NCI-H82 treated with DMSO at 0.1 percent for 48 hours (cell line): ENCODE data around the gene TEX36.
"Not testable (repeated sequence)": the region's sequence is repeated elsewhere in the genome, so short reads cannot be mapped to it uniquely, and the experiment has no call there.

Experiments used
- DNase-seq: peaks from one replicate; lab custom pipeline; 2025; ENCODE audit not compliant: unreplicated experiment; lab: John Stamatoyannopoulos, UW

The TEX36 gene

DNA sequence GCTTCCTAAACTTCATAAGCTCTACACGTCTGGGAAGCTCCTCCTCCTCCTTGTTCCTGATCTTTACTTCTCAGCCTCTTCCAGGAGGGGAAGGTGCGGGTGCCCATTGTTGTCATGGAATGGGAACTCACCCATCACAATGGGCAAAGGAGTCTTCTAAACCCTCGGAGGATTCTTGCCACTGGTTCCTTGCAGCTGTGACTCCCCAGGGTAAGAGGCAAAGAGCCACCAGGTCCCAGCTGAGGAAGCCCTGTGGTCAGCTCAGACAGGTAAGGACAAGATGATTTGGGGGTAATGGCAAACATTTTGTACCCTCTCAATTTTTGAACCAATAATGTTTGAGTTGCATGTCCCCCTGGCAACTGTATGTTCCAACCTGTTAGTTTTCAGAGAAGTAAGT, at the start of gene TEX36:
Gene TEX36 (minus strand): TSS at position 101 of the 400 bp plus-strand sequence. CDS start 174 bp downstream, outside the sequence.
- no peak for DNase-seq

GRCh38 chr10:125727436-125727835, 44.5 kb upstream of the TEX36 start:
- DNase-seq = no peak

GRCh38 chr10:125726914-125727313, 44.0 kb upstream of the TEX36 start:
- no peak for DNase-seq

- DNase-seq = no peak
Measured at GRCh38 chr10:125722811-125723210, 39.8 kb upstream of the TEX36 start.

- DNase-seq = no peak
Measured at GRCh38 chr10:125721035-125721434, 38.1 kb upstream of the TEX36 start.

GRCh38 chr10:125720002-125720382, 37.0 kb upstream of the TEX36 start:
- DNase-seq = no peak

GRCh38 chr10:125719173-125720001, 36.4 kb upstream of the TEX36 start, which contains the start of gene EDRF1:
Gene EDRF1 (plus strand): TSS chr10:125719709. CDS start chr10:125719808, 99 bp downstream.
- DNase-seq = peak; percentile 96

- not testable (repeated sequence) for DNase-seq
Measured at GRCh38 chr10:125714728-125715127, 31.8 kb upstream of the TEX36 start.

DNA sequence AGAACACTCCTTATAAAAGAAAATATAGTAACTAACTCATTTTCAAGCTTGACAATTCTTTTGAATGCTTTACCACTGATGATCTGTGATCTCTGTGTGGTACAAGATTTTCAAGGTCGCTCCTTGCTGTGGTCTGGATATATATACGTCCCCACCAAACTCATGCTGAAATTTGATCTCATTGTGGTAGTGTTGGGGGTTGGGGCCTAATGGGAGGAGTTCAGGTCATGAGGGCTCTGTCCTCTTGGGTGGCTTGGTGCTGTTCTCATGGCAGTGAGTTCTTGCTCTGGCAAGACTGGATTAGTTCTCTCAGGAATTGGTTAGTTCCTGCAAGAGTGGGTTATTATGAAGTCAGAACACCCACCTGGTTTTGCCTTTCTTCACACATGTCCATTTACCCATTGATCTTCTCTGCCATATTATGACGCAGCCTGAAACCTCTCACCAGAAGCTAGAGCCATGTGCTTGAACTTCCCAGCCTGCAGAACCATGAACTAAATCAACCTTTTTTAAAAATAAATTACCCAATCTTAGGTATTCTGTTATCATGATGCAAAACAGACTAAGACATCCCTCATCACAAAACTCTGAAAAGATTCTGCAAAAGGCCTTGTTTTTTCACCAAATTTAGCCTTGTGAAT, 28.3 kb upstream of the TEX36 start:
- no peak for DNase-seq

DNA sequence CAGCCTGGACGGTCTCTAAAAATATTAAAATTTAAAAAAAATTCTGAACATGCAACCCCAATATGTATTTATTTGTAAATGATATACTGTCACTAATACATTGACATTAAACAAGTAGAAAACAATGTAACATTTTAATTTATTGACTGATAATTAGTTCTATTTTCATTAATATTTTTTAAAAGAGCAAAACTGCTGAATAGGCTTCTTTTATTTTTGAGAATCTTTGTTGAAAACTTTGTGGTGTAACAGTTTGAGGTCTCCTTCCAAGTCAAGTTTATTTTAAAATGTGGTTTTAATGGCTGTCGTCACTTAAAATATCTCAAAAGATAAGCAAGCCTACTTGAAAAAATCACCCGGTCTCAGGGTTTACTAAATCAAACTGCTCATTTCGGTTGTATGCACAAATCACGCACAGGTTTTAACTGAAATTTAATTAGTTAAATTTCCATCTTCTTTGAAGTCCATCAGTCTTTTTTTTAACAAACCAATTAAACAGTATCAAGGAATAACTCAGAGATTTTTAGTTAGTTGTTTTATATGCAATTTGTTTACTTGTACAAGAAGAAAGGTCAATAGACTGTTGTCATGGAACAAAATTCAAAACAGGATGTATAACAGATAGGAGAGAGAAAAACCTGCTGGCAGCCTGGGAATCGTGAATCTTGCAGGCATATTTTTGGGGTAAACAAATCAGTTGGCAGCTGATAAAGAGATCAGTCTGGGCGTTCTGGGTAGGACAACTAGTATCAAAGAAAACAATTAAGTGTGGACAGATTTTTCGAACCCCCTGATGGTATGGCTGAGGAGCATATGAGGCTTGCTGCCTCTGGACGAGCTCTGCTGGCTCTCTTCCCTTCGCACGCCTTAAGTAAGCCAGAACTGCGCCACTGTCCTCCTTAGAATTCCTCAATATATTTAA, 26.9 kb upstream of the TEX36 start:
- no peak for DNase-seq

GRCh38 chr10:125708971-125709503, 26.1 kb upstream of the TEX36 start:
- no peak for DNase-seq

- no peak for DNase-seq
Measured at GRCh38 chr10:125707541-125708468, 24.8 kb upstream of the TEX36 start.

GRCh38 chr10:125700355-125700911, 17.5 kb upstream of the TEX36 start:
- no peak for DNase-seq

- DNase-seq = no peak
Measured at GRCh38 chr10:125699562-125700143, 16.7 kb upstream of the TEX36 start.

GRCh38 chr10:125698481-125698998, 15.6 kb upstream of the TEX36 start:
- DNase-seq = no peak

DNA sequence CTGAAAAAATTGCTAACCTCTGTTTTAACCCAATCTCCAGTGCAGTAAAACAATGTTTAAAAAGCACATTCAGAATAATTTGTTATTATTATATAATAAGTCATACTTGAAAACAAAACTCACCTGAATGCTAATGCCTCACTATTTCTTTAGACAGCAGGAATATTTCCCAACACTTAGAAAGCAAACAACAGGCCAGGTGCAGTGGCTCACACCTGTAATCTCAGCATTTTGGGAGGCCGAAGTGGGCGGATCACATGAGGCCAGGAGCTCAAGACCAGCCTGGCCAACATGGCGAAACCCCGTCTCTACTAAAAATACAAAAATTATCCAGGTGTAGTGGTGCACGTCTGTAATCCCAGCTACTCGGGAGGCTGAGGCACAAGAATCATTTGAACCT, 13.9 kb upstream of the TEX36 start:
- not testable (repeated sequence) for DNase-seq

DNA sequence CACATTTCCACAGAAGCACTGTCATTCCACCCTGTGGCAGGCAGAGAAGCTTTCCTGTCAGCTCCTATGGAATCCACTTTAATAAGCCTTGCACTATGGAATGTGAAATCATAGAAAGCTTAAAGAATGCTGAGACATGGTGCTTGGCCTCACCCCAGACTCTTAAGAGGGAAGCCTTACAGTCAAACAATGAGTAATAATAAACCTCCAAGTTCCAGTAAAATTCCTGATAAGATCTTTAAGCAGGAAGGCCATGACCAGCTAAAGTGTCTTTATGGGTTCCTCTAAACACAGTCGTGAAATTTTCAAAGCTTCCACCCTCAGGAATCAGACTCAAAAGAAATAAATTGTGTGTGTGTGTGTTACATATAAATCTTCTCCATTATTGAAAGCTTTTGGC, 11.9 kb upstream of the TEX36 start:
- DNase-seq = no peak

DNA sequence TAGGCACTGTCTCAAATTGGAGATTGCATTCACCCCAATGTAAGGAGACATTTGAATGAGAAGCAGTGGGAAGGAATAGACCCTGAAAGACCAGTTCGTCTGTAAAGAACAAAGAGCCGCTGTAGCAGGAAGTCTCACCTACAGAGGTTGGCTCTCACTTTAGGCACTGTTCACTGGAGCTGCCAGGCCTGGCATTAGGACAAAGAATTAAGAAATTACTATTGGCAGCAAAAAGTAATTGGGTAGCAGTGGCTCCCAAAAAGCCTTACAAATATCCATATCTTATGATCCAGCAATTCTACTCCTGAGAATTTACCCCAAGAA, 10.5 kb upstream of the TEX36 start:
- DNase-seq = no peak
